Neural cell (in vitro differentiated cells): ENCODE data around the gene MAPK4.

Experiments used
- CTCF ChIP-seq: fragments of 450-650 bp; IDR thresholded peaks from 2 replicates; pipeline ENCODE4 v1.5.1; 2014; ENCODE audit warnings: antibody characterized with exemption, mild to moderate bottlenecking, moderate library complexity; ENCODE audit not compliant: poor library complexity, severe bottlenecking
- EZH2 ChIP-seq: fragments of 200-600, 300-800 bp; shearing (Covaris generic), sonication (generic); IDR thresholded peaks from 2 replicates; pipeline ENCODE4 v1.6.1; 2014; ENCODE audit warnings: antibody characterized with exemption, low read length, borderline replicate concordance, mild to moderate bottlenecking; ENCODE audit not compliant: insufficient read depth, poor library complexity, severe bottlenecking
- RAD21 ChIP-seq: fragments of 450-650 bp; conservative IDR thresholded peaks from 2 replicates; pipeline ENCODE4 v1.6.1; 2014; ENCODE audit warnings: antibody characterized with exemption, mild to moderate bottlenecking, moderate library complexity
- SMC3 ChIP-seq: fragments of 450-650 bp; conservative IDR thresholded peaks from 2 replicates; pipeline ENCODE4 v1.6.1; 2014; ENCODE audit warnings: antibody characterized with exemption, mild to moderate bottlenecking, moderate library complexity; ENCODE audit not compliant: poor library complexity
- TAF1 ChIP-seq: IDR thresholded peaks from 2 replicates; pipeline ENCODE4 v1.6.1; 2012; ENCODE audit warnings: low read depth

- TF ChIP-seq SMC3 (no peak), CTCF (no peak), TAF1 (no peak), EZH2 (no peak), RAD21 (no peak)
Observed at GRCh38 chr18:50704357-50704940, 144.6 kb downstream of the MAPK4 start.
